ENCODE data around the gene EFCAB11.

GRCh38 chr14:89849931-89850330, 104.6 kb downstream of the EFCAB11 start:
- TF ChIP-seq CTCF (conservative IDR thresholded peaks at IDR 0.05), result no peak
- no peak for TF ChIP-seq ZFX (IDR thresholded peaks at IDR 0.05)

Data from C4-2B (cell line).